Ascending aorta (tissue), 2 donors: ENCODE measurements around the gene ZNF615. TPM values are rescaled to one million over a fixed set of nuclear protein-coding genes. Genes with fewer than 3 reads are reported as not detected.
"Not testable (repeated sequence)": the region's sequence is repeated elsewhere in the genome, so short reads cannot be mapped to it uniquely, and the experiment has no call there.

Source experiments
- DNase-seq, 2 donors: peaks; one replicate each; pipeline ENCODE4 v3.0.0-alpha.2; 2019; ENCODE audit warnings: low spot score in 2 of 2
- H3K27ac ChIP-seq, 2 donors: fragments of 200-600 bp; sonication (generic); one replicate each; pipeline ENCODE4 v1.5.1; 2016 to 2017; ENCODE audit warnings: mild to moderate bottlenecking in 1 of 2
- H3K27me3 ChIP-seq: fragments of 200-600 bp; sonication (generic); one replicate; pipeline ENCODE4 v1.5.1; 2017
- H3K36me3 ChIP-seq, 2 donors: fragments of 200-600 bp; sonication (generic); one replicate each; pipeline ENCODE4 v1.5.1; 2016
- H3K4me1 ChIP-seq, 2 donors: fragments of 200-600 bp; sonication (generic); one replicate each; pipeline ENCODE4 v1.5.1; 2016 to 2017; ENCODE audit warnings: mild to moderate bottlenecking in 1 of 2
- H3K4me3 ChIP-seq, 2 donors: fragments of 200-600 bp; sonication (generic); one replicate each; pipeline ENCODE4 v1.5.1; 2016 to 2017; ENCODE audit warnings: mild to moderate bottlenecking in 1 of 2
- H3K9me3 ChIP-seq, 2 donors: fragments of 200-600 bp; sonication (generic); one replicate each; pipeline ENCODE4 v1.5.1; 2016
- intact Hi-C: fragments of 100-400 bp; cut with DNase I; formaldehyde crosslinking; loops from one replicate; pipeline ENCODE4 v1.15.1; 2023
- total RNA-seq: library from RNA; depleted of rRNA; stranded (reverse); fragments of >200 nt; gene quantifications from one replicate; pipeline ENCODE4 v1.1.0, GENCODE V29; 2016
- TF ChIP-seq, protein P1 (sequence below), 3 experiments: fragments of 200-600 bp in 2 of 3; fragments of 450-650 bp in 1 of 3; sonication (generic) in 2 of 3; IDR thresholded peaks; one replicate each; pipeline ENCODE4 v1.5.1; 2016 to 2019; ENCODE audit warnings: antibody characterized with exemption in 3 of 3, mild to moderate bottlenecking in 1 of 3, moderate library complexity in 1 of 3

ZNF615 gene
- total RNA-seq, 1 donor from 2014 or later = 11.7 TPM

- peak overlapping the region; percentile 81 to 96 for H3K4me3 ChIP-seq
- H3K9me3 ChIP-seq = peaks cover 55 to 67% of the 10 kb centered on the region in 2 donors
- no peaks in the 10 kb centered on the region for H3K27me3 ChIP-seq
- peaks cover 0 to 5% of the 10 kb centered on the region in 2 donors for H3K4me1 ChIP-seq
- DNase-seq = no peak
- TF ChIP-seq, protein P1, sequence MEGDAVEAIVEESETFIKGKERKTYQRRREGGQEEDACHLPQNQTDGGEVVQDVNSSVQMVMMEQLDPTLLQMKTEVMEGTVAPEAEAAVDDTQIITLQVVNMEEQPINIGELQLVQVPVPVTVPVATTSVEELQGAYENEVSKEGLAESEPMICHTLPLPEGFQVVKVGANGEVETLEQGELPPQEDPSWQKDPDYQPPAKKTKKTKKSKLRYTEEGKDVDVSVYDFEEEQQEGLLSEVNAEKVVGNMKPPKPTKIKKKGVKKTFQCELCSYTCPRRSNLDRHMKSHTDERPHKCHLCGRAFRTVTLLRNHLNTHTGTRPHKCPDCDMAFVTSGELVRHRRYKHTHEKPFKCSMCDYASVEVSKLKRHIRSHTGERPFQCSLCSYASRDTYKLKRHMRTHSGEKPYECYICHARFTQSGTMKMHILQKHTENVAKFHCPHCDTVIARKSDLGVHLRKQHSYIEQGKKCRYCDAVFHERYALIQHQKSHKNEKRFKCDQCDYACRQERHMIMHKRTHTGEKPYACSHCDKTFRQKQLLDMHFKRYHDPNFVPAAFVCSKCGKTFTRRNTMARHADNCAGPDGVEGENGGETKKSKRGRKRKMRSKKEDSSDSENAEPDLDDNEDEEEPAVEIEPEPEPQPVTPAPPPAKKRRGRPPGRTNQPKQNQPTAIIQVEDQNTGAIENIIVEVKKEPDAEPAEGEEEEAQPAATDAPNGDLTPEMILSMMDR (IDR thresholded peaks at IDR 0.05) = no peak
- H3K36me3 ChIP-seq = peaks cover 27 to 38% of the 10 kb centered on the region in 2 donors
- intact Hi-C loops = loop anchor here (1.0 to 10.0 kb wide), 6 partner anchors 20 to 1076 kb away; partner anchors contain the start of genes PPP2R1A, ZNF160, ZNF350 and ZNF432
- H3K27ac ChIP-seq = peak overlapping the region; percentile 94 to 98
Measured at GRCh38 chr19:52028780-52029123, 20.7 kb upstream of the ZNF615 start.

DNA sequence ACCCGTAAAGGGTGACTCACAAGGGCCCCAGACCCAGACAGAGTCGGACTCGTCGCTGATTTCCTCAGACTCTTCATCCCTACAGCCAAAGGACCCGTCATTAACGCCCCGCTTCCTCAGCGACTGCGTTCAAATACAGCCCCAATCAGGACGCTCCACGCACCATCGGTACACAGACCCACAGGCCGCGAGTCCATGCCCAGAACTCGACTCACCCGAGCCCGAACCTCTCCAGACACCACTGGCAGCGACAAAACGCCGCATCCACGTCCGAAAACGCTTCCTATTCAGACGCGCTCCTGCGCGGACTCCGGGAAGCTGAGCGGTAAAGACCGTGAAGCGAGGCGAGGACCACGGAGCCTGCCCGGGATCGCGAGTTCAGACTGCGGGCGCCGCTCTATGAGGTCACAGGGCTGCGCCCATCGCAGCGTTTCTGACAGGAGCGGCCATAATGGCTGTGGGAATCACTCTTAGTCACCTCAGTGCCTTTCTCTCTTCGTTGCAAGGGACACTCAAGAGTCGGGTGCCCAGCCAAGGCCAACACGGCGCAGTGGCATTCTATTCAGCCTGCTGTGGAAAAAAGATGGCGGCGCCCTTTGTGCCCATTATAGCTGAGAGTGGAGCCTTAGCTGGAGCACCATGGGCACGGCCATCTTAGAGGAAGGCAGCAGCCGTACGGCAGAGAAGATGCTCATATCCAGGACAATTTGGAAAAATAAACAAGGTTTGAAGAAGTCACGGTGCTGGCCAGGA lies 20.2 kb upstream of the ZNF615 start, which contains the start of gene ZNF614:
TSS of gene ZNF614 (minus strand) at position 353 of the 753 bp plus-strand sequence. CDS start 2,634 bp downstream, outside the sequence.
- Histone ChIP-seq H3K36me3 (peaks cover 29 to 38% of the 10 kb centered on the region in 2 donors), H3K27me3 (no peaks in the 10 kb centered on the region), H3K4me3 (peak within 1 kb of the TSS; percentile 81 to 96), H3K27ac (peak within 1 kb of the TSS; percentile 94 to 98), H3K9me3 (peaks cover 54 to 67% of the 10 kb centered on the region in 2 donors), H3K4me1 (peaks cover 0 to 5% of the 10 kb centered on the region in 2 donors)
- DNase-seq = peak; percentile 71 to 94
- intact Hi-C loops = loop anchor here (1.0 to 10.0 kb wide), 6 partner anchors 19 to 1077 kb away; partner anchors contain the start of genes PPP2R1A, ZNF160, ZNF350 and ZNF432
- TF ChIP-seq, protein P1 (IDR thresholded peaks at IDR 0.05) = no peak

- Histone ChIP-seq H3K9me3 (peaks cover 61 to 67% of the 10 kb centered on the region in 2 donors), H3K4me3 (peak overlapping the region in 1 of 2 donors; percentile 81), H3K36me3 (peaks cover 46 to 51% of the 10 kb centered on the region in 2 donors)
- intact Hi-C loops = loop anchor here (5.0 to 10.0 kb wide), 2 partner anchors 166 to 1078 kb away; partner anchors contain the start of genes PPP2R1A and ZNF160
- H3K4me1 ChIP-seq, H3K27me3 ChIP-seq, H3K27ac ChIP-seq, DNase-seq: not testable (repeated sequence)
Measured at GRCh38 chr19:52026255-52026990, 18.4 kb upstream of the ZNF615 start.

DNA sequence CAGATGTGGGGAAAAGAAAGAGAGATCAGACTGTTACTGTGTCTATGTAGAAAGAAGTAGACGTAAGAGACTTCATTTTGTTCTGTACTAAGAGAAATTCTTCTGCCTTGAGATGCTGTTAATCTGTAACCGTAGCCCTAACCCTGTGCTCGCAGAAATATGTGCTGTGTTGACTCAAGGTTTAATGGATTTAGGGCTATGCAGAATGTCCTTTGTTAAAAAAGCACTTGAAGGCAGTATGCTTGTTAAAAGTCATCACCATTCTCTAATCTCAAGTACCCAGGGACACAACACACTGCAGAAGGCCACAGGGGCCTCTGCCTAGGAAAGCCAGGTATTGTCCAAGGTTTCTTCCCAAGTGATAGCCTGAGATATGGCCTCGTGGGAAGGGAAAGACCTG lies 16.5 kb upstream of the ZNF615 start:
- Histone ChIP-seq H3K9me3 (peaks cover 65 to 71% of the 10 kb centered on the region in 2 donors), H3K36me3 (peaks cover 65 to 71% of the 10 kb centered on the region in 2 donors)
- H3K4me1 ChIP-seq, H3K27me3 ChIP-seq, H3K4me3 ChIP-seq, H3K27ac ChIP-seq, DNase-seq: not testable (repeated sequence)
- intact Hi-C loops = loop anchor here (10.0 kb wide), 1 partner anchor 1080 kb away; the partner anchor contains the start of gene ZNF160

- Histone ChIP-seq H3K27ac (no peak overlapping the region), H3K4me3 (no peak overlapping the region)
- DNase-seq = no peak
Measured at GRCh38 chr19:52022193-52022592, 14.2 kb upstream of the ZNF615 start.

GRCh38 chr19:52020506-52020905 lies 12.5 kb upstream of the ZNF615 start:
- peak overlapping the region in 1 of 2 donors; percentile 5 for H3K4me3 ChIP-seq
- H3K4me1 ChIP-seq = no peaks in the 10 kb centered on the region
- H3K27me3 ChIP-seq = no peaks in the 10 kb centered on the region
- no peak overlapping the region for H3K27ac ChIP-seq
- DNase-seq = no peak
- H3K9me3 ChIP-seq = peaks cover 96 to 100% of the 10 kb centered on the region in 2 donors
- H3K36me3 ChIP-seq = peaks cover 97 to 100% of the 10 kb centered on the region in 2 donors
- intact Hi-C loops = loop anchor here (10.0 kb wide), 1 partner anchor 1084 kb away; the partner anchor contains the start of gene ZNF160
- TF ChIP-seq, protein P1 (IDR thresholded peaks at IDR 0.05) = no peak

More at GRCh38 chr19:52022193-52022592, 14.2 kb upstream of the ZNF615 start:
- intact Hi-C loops = loop anchor here (10.0 kb wide), 1 partner anchor 1083 kb away; the partner anchor contains the start of gene ZNF160
- Histone ChIP-seq H3K4me1 (peaks cover 0 to 2% of the 10 kb centered on the region in 2 donors), H3K9me3 (peaks cover 88 to 94% of the 10 kb centered on the region in 2 donors), H3K36me3 (peaks cover 87 to 93% of the 10 kb centered on the region in 2 donors), H3K27me3 (no peaks in the 10 kb centered on the region)
- TF ChIP-seq, protein P1 (IDR thresholded peaks at IDR 0.05) = no peak
